Right cardiac atrium (tissue), 5 donors: Measurements from ENCODE around the gene SMARCAL1. TPM values are rescaled to one million over a fixed set of nuclear protein-coding genes. Genes with fewer than 3 reads are reported as not detected.

Experiments used
- ATAC-seq, 2 donors: fragments of 200-7000 bp; cut with Tn5 transposase; one replicate each; pipeline versions ENCODE4 v1.8.0 to v1.9.1; 2020; ENCODE audit warnings: moderate library complexity in 2 of 2, mild to moderate bottlenecking in 1 of 2
- DNase-seq, 3 donors: peaks; one replicate each; pipeline ENCODE4 v3.0.0-alpha.2; 2020
- H3K27ac ChIP-seq: one replicate; pipeline ENCODE4 v1.5.1; 2013; ENCODE audit warnings: mild to moderate bottlenecking, low read length, control low read depth, moderate library complexity
- H3K27me3 ChIP-seq: one replicate; pipeline ENCODE4 v1.6.1; 2013; ENCODE audit not compliant: control insufficient read depth, insufficient read depth
- H3K4me1 ChIP-seq: one replicate; pipeline ENCODE4 v1.6.1; 2013; ENCODE audit warnings: low read length; ENCODE audit not compliant: control insufficient read depth, insufficient read depth
- H3K4me3 ChIP-seq: one replicate; pipeline ENCODE4 v1.5.1; 2013; ENCODE audit warnings: low read length, control low read depth
- H3K9me3 ChIP-seq: one replicate; pipeline ENCODE4 v1.6.1; 2013; ENCODE audit warnings: low read length; ENCODE audit not compliant: control insufficient read depth
- WGBS: extraction: QIAGEN DNeasy Blood & Tissue Kit; methylation state at CpG from one replicate; pipeline ENCODE4 v1.1.7; 2013; 5-methylcytosine and 5-hydroxymethylcytosine counted together
- intact Hi-C, 4 donors: fragments of 100-400 bp; cut with DNase I; formaldehyde crosslinking; loops; one replicate each; pipeline versions ENCODE4 v1.11.0 to v1.14.0; 2022 to 2023
- polyA plus RNA-seq: library from polyadenylated mRNA; stranded (reverse); fragments of 200-250 nt; gene quantifications from one replicate; pipeline ENCODE4 v1.2.3, GENCODE V29; 2013
- total RNA-seq, 4 donors: library from RNA; stranded (reverse); fragmentation: NEBNext Ultra II Directional; extraction: Animal tissue kit (Norgen Biotek cat#: 25700); gene quantifications; one replicate each; pipeline ENCODE4 v1.2.1, GENCODE V29; 2021
- donor health status: healthy with polysubstance abuse.
- donor health status: DM: no; HTN: yes; CAD: no.
- donor health status: DM: no; HTN: no; CAD: no.
- donor health status: DM: no; HTN: yes; CAD: no; lungs with severe emphysema.
- donor health status: DM: yes; HTN: yes; CAD: no.

The SMARCAL1 gene
- total and polyA plus RNA-seq, 5 donors = 9.3 to 16.1 (median 12.8) TPM

- H3K9me3 ChIP-seq = no peaks in the 10 kb centered on the region
- no peak overlapping the region for H3K4me3 ChIP-seq
- WGBS = 73% methylated on average over 7 of the region's 7 CpGs
- H3K27ac ChIP-seq = no peak overlapping the region
- H3K27me3 ChIP-seq = no peaks in the 10 kb centered on the region
- ATAC-seq (peak; percentile 70 to 73), DNase-seq (peak; percentile 23 to 61 (median 42))
- intact Hi-C loops = no loop called here
- H3K4me1 ChIP-seq = no peaks in the 10 kb centered on the region
Measured at GRCh38 chr2:216450784-216451183, 38.5 kb downstream of the SMARCAL1 start.

GRCh38 chr2:216453955-216454614 is 41.8 kb downstream of the SMARCAL1 start:
- no peaks in the 10 kb centered on the region for H3K27me3 ChIP-seq
- WGBS = over 99% methylated on average over 4 of the region's 4 CpGs
- DNase-seq = no peak
- H3K4me1 ChIP-seq = no peaks in the 10 kb centered on the region
- H3K4me3 ChIP-seq = no peak overlapping the region
- no peaks in the 10 kb centered on the region for H3K9me3 ChIP-seq
- intact Hi-C loops = no loop called here
- ATAC-seq = no peak
- no peak overlapping the region for H3K27ac ChIP-seq

- DNase-seq (no peak), ATAC-seq (no peak)
- H3K9me3 ChIP-seq = no peaks in the 10 kb centered on the region
- 89% methylated on average over 2 of the region's 2 CpGs for WGBS
- H3K27me3 ChIP-seq = no peaks in the 10 kb centered on the region
- no peak overlapping the region for H3K27ac ChIP-seq
- no peak overlapping the region for H3K4me3 ChIP-seq
- no peaks in the 10 kb centered on the region for H3K4me1 ChIP-seq
- intact Hi-C loops = no loop called here
Measured at GRCh38 chr2:216463148-216463547, 50.9 kb downstream of the SMARCAL1 start.

GRCh38 chr2:216464104-216464720 is 51.9 kb downstream of the SMARCAL1 start:
- no peak for DNase-seq
- Histone ChIP-seq H3K4me1 (no peaks in the 10 kb centered on the region), H3K9me3 (no peaks in the 10 kb centered on the region), H3K27ac (peak overlapping the region; percentile 46), H3K27me3 (no peaks in the 10 kb centered on the region), H3K4me3 (no peak overlapping the region)
- ATAC-seq = peak; percentile 77 to 91
- 57% methylated on average over 6 of the region's 6 CpGs for WGBS
- intact Hi-C loops = no loop called here

DNA sequence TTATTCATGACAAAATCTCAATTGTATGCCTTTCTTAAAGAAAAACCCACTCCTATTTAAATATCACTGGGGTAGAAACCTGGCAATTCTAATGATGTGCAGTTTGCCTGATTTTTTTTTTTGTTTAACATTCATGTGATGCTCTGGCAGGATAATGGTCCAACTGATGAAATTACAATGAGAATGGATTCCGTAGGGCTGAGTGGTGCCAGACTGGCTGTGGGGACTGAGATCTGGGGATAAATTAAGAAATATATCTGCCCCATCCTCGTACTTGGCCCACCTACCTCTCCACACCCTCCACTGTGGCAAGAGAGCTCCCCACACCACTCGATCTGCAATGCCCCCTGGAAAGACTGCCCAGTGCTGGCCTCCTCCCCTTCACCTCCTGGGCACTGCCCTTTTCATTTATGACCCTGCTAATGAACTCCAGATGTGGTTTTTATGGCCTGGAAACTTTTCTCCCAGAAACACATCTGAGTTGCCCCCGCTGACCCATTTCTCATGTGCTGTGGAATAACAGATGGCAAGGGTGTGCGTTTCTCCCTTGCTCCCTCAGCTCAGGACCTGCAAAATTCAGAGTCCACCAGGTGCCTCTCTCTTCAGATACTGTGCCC is 53.4 kb downstream of the SMARCAL1 start:
- no peak for ATAC-seq
- DNase-seq = no peak
- no peaks in the 10 kb centered on the region for H3K9me3 ChIP-seq
- H3K4me3 ChIP-seq = no peak overlapping the region
- no peak overlapping the region for H3K27ac ChIP-seq
- 78% methylated on average over 5 of the region's 5 CpGs for WGBS
- no peaks in the 10 kb centered on the region for H3K27me3 ChIP-seq
- no peaks in the 10 kb centered on the region for H3K4me1 ChIP-seq
- intact Hi-C loops = no loop called here

GRCh38 chr2:216467845-216468244 is 55.6 kb downstream of the SMARCAL1 start:
- no peaks in the 10 kb centered on the region for H3K4me1 ChIP-seq
- intact Hi-C loops = no loop called here
- H3K27me3 ChIP-seq = no peaks in the 10 kb centered on the region
- no peaks in the 10 kb centered on the region for H3K9me3 ChIP-seq
- 93% methylated on average over 4 of the region's 4 CpGs for WGBS
- no peak overlapping the region for H3K27ac ChIP-seq
- DNase-seq = no peak
- no peak for ATAC-seq
- no peak overlapping the region for H3K4me3 ChIP-seq

DNA sequence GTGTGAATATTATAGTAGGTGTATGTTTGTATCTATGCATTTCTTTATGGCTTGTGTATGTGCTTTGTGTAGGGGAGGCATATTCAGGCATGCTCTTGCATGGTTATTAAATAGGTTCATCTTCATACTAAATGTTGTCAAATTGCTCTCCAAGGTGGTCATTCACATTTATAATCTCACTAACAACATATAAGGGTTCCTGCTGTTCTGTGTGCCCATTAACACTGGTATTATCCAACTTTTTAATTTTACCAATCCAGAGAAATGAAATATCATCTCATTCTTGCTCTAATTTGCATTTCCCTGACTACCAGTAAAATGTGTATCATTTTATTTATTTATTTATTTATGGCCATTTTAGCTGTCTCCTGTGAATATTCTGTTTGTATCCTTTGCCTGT is 57.4 kb downstream of the SMARCAL1 start:
- ATAC-seq (no peak), DNase-seq (no peak)
- intact Hi-C loops = no loop called here
- no peak overlapping the region for H3K4me3 ChIP-seq
- no peaks in the 10 kb centered on the region for H3K4me1 ChIP-seq
- no peak overlapping the region for H3K27ac ChIP-seq
- no peaks in the 10 kb centered on the region for H3K9me3 ChIP-seq
- no peaks in the 10 kb centered on the region for H3K27me3 ChIP-seq

DNA sequence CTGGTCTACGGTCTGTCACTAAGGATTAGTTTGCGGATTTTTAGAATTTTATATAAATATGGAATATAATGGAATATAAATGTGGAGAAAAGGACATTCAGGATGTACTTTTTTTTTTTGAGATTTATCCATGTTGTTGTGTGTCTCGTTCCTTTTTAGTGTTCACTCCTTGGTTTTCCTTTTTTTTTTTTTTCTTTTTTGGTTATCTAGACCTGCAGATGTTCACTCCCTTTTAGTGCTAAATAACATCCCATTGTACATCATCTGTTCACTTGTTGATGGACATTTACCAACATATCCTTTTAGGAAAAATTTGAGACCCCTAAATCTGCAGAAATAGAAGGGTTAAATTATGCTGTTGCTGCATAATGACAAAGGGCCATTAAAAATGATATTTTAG is 60.9 kb downstream of the SMARCAL1 start:
- no peak for DNase-seq
- no peak for ATAC-seq
- intact Hi-C loops = no loop called here
- 92% methylated on average over 3 of the region's 3 CpGs for WGBS
- Histone ChIP-seq H3K4me1 (no peaks in the 10 kb centered on the region), H3K27ac (no peak overlapping the region), H3K4me3 (no peak overlapping the region), H3K9me3 (no peaks in the 10 kb centered on the region), H3K27me3 (no peaks in the 10 kb centered on the region)

- Histone ChIP-seq H3K4me3 (no peak overlapping the region), H3K9me3 (no peaks in the 10 kb centered on the region), H3K27ac (no peak overlapping the region), H3K27me3 (no peaks in the 10 kb centered on the region), H3K4me1 (no peaks in the 10 kb centered on the region)
- WGBS = 86% methylated on average over 12 of the region's 12 CpGs
- ATAC-seq (peak; percentile 26 to 37), DNase-seq (no peak)
- intact Hi-C loops = no loop called here
Measured at GRCh38 chr2:216474925-216475670, 62.8 kb downstream of the SMARCAL1 start.

- intact Hi-C loops = no loop called here
- DNase-seq = no peak
- Histone ChIP-seq H3K27me3 (no peaks in the 10 kb centered on the region), H3K27ac (no peak overlapping the region), H3K9me3 (no peaks in the 10 kb centered on the region), H3K4me3 (no peak overlapping the region), H3K4me1 (no peaks in the 10 kb centered on the region)
- WGBS = 93% methylated on average over 6 of the region's 6 CpGs
- ATAC-seq = no peak
Measured at GRCh38 chr2:216475767-216476166, 63.5 kb downstream of the SMARCAL1 start.
